BJ (cell line): ENCODE data around the gene RPL10. TPM values are rescaled to one million over a fixed set of nuclear protein-coding genes. Genes with fewer than 3 reads are reported as not detected.

Source experiments
- CTCF ChIA-PET: fragments of 350-600 bp; formaldehyde crosslinking; extraction: SDS; loops from one replicate; lab custom pipeline; 2021; ENCODE audit warnings: antibody characterized with exemption, inconsistent platforms; lab: Yijun Ruan, JAX
- POLR2A ChIA-PET: fragments of 300-600 bp; sonication (Branson Sonifier 250); formaldehyde crosslinking; extraction: SDS; loops from one replicate; lab custom pipeline; 2021; ENCODE audit warnings: antibody characterized with exemption; lab: Charles Lee
- DNase-seq: peaks from one replicate; pipeline ENCODE4 v3.0.0-alpha.2; 2011; ENCODE audit warnings: low read depth
- H3K27me3 ChIP-seq: 2 replicates; pipeline ENCODE4 v1.6.0; 2011; ENCODE audit warnings: low read length; ENCODE audit not compliant: control insufficient read depth, insufficient read depth
- H3K36me3 ChIP-seq: 2 replicates; pipeline ENCODE4 v1.5.1; 2011; ENCODE audit warnings: low read length; ENCODE audit not compliant: control insufficient read depth, insufficient read depth
- H3K4me3 ChIP-seq: 2 replicates; pipeline ENCODE4 v1.5.1; 2011; ENCODE audit warnings: low read depth, mild to moderate bottlenecking, control low read depth, low read length
- polyA minus RNA-seq: library from RNA; depleted of rRNA, polyadenylated mRNA; stranded (reverse); fragments of >200 nt; gene quantifications from 2 replicates; pipeline ENCODE4 v1.2.3, GENCODE V29; 2011; rRNA and poly(A)+ RNA removed
- polyA plus RNA-seq: library from polyadenylated mRNA; depleted of rRNA; stranded (reverse); fragments of >200 nt; gene quantifications from 2 replicates; pipeline ENCODE4 v1.2.3, GENCODE V29; 2011; rRNA removed
- TF ChIP-seq, protein P1 (sequence below): IDR thresholded peaks from 2 replicates; pipeline ENCODE4 v1.5.1; 2011; ENCODE audit warnings: low read depth, mild to moderate bottlenecking, control low read depth, inconsistent platforms, low read length, moderate library complexity; ENCODE audit not compliant: insufficient read depth

Gene RPL10
- polyA plus RNA-seq (5,693 and 7,037 TPM in 2 replicates), polyA minus RNA-seq (964 and 1,810 TPM in 2 replicates)

DNA sequence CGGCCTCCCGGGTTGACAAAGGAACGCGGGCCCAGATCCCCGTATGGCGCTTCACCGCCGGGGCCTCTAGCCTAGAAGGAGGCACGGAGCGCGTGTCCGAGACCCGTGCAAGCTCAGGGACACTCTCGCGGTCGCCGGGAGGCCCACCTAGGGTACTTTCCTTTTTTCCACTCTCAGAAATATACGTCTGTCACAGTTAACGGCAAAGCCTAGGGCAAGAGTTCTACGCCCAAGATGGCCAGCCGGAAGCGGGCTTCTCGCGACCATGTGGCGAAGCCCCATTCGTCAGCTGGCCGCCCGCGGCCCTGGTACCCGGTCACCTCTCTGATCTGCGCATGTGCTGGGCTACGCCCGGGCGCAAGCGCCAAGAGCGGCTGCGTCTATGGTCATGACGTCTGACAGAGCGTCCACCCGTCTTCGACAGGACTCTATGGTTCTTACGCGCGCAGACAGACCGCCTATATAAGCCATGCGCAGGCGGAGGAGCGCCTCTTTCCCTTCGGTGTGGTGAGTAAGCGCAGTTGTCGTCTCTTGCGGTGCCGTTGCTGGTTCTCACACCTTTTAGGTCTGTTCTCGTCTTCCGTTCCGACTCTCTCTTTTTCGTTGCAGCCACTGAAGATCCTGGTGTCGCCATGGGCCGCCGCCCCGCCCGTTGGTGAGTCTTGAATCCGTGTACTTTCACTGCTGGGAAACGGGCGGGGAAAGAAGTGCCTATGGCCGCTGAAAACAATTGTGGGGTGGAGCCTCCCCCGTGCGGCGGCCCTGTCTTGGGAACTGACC, at the start of gene RPL10:
RPL10 (plus strand) TSS at position 490 of the 780 bp plus-strand sequence; CDS start at position 633, 143 bp downstream.
- CTCF ChIA-PET = interaction anchor here (1.0 to 2.7 kb wide), 7 partner anchors 12 to 133 kb away, joined by 3 to 16 read pairs (median 6); partner anchors contain the start of genes ATP6AP1, EMD and FLNA
- TF ChIP-seq, protein P1, sequence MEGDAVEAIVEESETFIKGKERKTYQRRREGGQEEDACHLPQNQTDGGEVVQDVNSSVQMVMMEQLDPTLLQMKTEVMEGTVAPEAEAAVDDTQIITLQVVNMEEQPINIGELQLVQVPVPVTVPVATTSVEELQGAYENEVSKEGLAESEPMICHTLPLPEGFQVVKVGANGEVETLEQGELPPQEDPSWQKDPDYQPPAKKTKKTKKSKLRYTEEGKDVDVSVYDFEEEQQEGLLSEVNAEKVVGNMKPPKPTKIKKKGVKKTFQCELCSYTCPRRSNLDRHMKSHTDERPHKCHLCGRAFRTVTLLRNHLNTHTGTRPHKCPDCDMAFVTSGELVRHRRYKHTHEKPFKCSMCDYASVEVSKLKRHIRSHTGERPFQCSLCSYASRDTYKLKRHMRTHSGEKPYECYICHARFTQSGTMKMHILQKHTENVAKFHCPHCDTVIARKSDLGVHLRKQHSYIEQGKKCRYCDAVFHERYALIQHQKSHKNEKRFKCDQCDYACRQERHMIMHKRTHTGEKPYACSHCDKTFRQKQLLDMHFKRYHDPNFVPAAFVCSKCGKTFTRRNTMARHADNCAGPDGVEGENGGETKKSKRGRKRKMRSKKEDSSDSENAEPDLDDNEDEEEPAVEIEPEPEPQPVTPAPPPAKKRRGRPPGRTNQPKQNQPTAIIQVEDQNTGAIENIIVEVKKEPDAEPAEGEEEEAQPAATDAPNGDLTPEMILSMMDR = no peak
- H3K4me3 ChIP-seq = peak within 1 kb of the TSS; percentile 81
- peak; percentile 82 for DNase-seq
- H3K27me3 ChIP-seq = no peaks in the 10 kb centered on the region
- POLR2A ChIA-PET = interaction anchor here (1.6 kb wide), 1 partner anchor 27 kb away, joined by 4 read pairs; no protein-coding TSS in a partner anchor
- peaks cover 12% of the 10 kb centered on the region for H3K36me3 ChIP-seq

DNA sequence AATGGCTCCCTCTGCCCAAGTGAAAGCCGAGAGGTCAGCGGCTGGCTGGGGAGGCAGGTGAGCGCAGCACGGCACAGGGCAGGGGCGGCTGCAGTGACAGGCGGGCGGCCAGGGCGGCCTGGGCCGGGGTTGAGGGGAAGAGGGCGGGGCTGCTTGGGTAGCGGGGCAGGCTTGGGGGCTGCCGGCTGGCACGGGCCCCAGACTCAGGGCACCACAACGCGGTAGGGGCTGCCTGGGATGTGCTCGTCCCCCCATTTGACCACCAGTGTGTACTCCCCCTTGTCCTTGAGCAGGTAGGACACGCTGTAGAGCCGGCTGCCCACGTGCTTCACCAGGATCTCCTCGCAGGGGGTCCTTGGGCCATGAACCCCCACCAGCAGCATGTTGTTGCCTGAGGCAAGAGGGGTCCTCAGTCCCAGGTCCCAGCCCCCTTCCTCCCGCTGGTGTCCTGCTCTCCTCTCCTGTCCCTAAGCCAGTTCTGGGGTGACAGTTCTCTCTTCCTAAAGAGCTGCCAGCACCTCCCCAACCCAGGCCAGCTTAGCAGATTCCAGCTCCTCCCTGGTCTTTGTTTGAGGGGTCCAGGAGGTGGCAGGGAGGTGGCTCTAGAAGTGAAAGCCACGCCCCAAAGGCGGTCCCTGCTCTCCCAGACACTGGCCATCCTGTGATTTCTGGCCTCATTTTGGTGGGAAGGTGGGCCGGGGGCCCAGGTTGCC, 49.4 kb upstream of the RPL10 start:
- TF ChIP-seq, protein P1 = no peak
- Histone ChIP-seq H3K4me3 (no peak overlapping the region), H3K27me3 (no peaks in the 10 kb centered on the region), H3K36me3 (peaks cover 43% of the 10 kb centered on the region)
- no peak for DNase-seq
- POLR2A ChIA-PET = no interaction called here
- CTCF ChIA-PET = no interaction called here

DNA sequence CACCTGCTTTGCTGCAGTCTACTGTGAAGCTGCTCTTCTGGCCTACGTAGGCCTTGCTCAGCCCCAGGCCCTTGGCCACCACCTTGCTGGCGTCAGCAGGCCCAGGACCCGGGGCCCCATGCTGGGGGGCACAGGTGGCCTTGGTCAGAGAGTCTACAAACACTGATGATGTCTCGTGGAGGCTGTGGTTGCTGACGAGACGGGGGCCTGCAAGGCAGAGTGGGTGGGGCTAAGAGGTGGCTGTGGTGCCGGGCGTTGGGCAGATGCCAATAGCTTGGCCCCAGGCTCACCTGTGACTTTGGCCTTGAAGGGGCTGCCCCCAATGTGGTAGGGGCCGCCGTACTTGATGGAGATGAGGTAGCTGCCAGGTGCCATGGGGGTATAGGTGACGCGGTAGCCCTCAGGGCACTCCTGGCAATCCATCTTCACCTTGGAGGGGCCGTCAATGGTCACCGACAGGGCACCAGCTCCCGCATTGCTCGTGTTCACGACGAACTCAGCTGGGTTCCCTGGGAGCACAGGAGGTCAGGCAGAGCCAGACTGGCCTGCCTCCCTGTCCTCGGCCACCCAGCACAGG, 48.7 kb upstream of the RPL10 start:
- no peaks in the 10 kb centered on the region for H3K27me3 ChIP-seq
- no peak overlapping the region for H3K4me3 ChIP-seq
- POLR2A ChIA-PET = no interaction called here
- peaks cover 50% of the 10 kb centered on the region for H3K36me3 ChIP-seq
- CTCF ChIA-PET = no interaction called here
- TF ChIP-seq, protein P1 = no peak
- no peak for DNase-seq

- peaks cover 53% of the 10 kb centered on the region for H3K36me3 ChIP-seq
- DNase-seq = no peak
- TF ChIP-seq, protein P1 = no peak
- CTCF ChIA-PET = no interaction called here
- no peak overlapping the region for H3K4me3 ChIP-seq
- POLR2A ChIA-PET = no interaction called here
- H3K27me3 ChIP-seq = no peaks in the 10 kb centered on the region
Measured at GRCh38 chrX:154349979-154350378, 48.2 kb upstream of the RPL10 start.
